Progenitor cell of endocrine pancreas (in vitro differentiated cells): ENCODE measurements around the gene RASAL2. TPM values are rescaled to one million over a fixed set of nuclear protein-coding genes. Genes with fewer than 3 reads are reported as not detected.
A peak's percentile ranks its signal among the peaks of the same experiment; 100 is the strongest.

Experiments
- DNase-seq: peaks from one replicate; pipeline ENCODE4 v3.0.0; 2021; ENCODE audit warnings: low spot score; ENCODE audit not compliant: unreplicated experiment
- H3K27ac Mint-ChIP-seq: 2 replicates; pipeline ENCODE4 v1.8.0; 2021; ENCODE audit warnings: mild to moderate bottlenecking, moderate library complexity, mixed read lengths
- H3K27me3 Mint-ChIP-seq: 2 replicates; pipeline ENCODE4 v1.8.0; 2021; ENCODE audit warnings: mixed read lengths
- H3K36me3 Mint-ChIP-seq: 2 replicates; pipeline ENCODE4 v1.8.0; 2022; ENCODE audit warnings: mixed read lengths; ENCODE audit not compliant: insufficient read depth
- H3K4me1 Mint-ChIP-seq: 2 replicates; pipeline ENCODE4 v1.8.0; 2021; ENCODE audit warnings: low read depth, mixed read lengths
- H3K4me3 Mint-ChIP-seq: 2 replicates; pipeline ENCODE4 v1.8.0; 2021; ENCODE audit warnings: low read depth, mild to moderate bottlenecking, moderate library complexity, mixed read lengths
- H3K9me3 Mint-ChIP-seq: 2 replicates; pipeline ENCODE4 v1.8.0; 2021; ENCODE audit warnings: low read depth, mixed read lengths
- CTCF ChIP-seq: fragments of 200-600 bp; sonication (generic); IDR thresholded peaks from one replicate; pipeline ENCODE4 v1.5.0; 2021; ENCODE audit warnings: antibody characterized with exemption, mild to moderate bottlenecking; ENCODE audit not compliant: unreplicated experiment
- total RNA-seq: library from RNA; stranded (reverse); gene quantifications from 2 replicates; pipeline ENCODE4 v1.2.1, GENCODE V29; 2021

The RASAL2 gene
- total RNA-seq, 1 donor from 2014 or later, result 28.5 TPM

DNA sequence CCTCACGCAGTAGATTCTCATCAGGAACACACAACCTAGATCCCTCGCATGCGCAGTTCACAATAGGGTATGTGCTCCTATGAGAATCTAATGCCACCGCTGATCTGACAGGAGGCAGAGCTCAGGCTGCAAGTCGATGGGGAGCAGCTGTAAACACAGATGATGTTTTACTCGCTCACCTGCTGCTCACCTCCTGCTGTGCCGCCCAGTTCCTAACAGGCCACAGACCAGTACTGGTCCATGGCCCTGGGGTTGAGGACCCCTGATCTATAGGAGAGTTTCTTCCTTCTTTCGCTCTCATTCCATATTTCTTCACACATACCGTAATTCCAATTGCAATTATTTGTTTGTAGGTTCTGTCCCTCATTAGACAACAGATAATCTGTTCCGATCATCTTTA is 299.5 kb downstream of the RASAL2 start:
- H3K4me3 Mint-ChIP-seq, result no peak overlapping the region
- H3K4me1 Mint-ChIP-seq, result peaks cover 16% of the 10 kb centered on the region
- no peaks in the 10 kb centered on the region for H3K27me3 Mint-ChIP-seq
- no peak for DNase-seq
- H3K9me3 Mint-ChIP-seq, result no peaks in the 10 kb centered on the region
- no peaks in the 10 kb centered on the region for H3K36me3 Mint-ChIP-seq
- no peak for TF ChIP-seq CTCF
- no peak overlapping the region for H3K27ac Mint-ChIP-seq

GRCh38 chr1:178396789-178397188 is 302.9 kb downstream of the RASAL2 start:
- Mint-ChIP-seq H3K4me3 (no peak overlapping the region), H3K27ac (no peak overlapping the region), H3K9me3 (no peaks in the 10 kb centered on the region), H3K36me3 (no peaks in the 10 kb centered on the region), H3K4me1 (peaks cover 9% of the 10 kb centered on the region), H3K27me3 (no peaks in the 10 kb centered on the region)
- DNase-seq, result no peak
- peak; percentile 23 for TF ChIP-seq CTCF

- DNase-seq, result no peak
- Mint-ChIP-seq H3K4me3 (no peak overlapping the region), H3K9me3 (no peaks in the 10 kb centered on the region), H3K4me1 (peaks cover 9% of the 10 kb centered on the region), H3K27ac (no peak overlapping the region), H3K36me3 (no peaks in the 10 kb centered on the region), H3K27me3 (no peaks in the 10 kb centered on the region)
- no peak for TF ChIP-seq CTCF
These were observed 303.8 kb downstream of the RASAL2 start for GRCh38 chr1:178397678-178398077.

DNA sequence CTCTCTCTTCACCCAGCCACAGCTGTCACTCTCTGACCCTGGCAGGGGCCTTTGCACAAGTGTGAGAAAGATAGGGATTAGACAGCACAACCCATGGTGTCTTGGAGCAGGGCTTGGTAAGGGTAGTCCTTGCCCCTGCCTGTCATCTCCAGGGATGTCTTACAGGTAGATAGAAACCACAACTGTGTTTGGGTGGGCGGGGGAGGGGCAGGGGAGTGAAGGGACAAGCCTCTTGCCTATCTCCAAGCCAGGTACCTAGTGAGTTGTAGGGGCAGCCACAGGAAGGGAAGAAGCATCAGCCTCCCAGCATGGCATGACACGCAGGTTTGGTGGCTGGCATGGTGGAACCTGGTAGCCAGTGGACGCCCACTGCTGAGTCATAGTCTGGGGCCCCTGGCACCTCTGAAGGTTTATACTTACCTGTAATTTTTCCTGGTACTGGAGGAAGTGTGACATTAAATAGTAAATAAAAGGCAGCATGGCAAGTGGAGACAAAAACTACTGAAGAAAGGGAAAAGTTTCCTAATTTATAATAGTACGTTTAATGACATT is 305.3 kb downstream of the RASAL2 start:
- DNase-seq, result no peak
- Mint-ChIP-seq H3K27ac (no peak overlapping the region), H3K27me3 (no peaks in the 10 kb centered on the region), H3K4me1 (peaks cover 9% of the 10 kb centered on the region), H3K36me3 (peaks cover 1% of the 10 kb centered on the region), H3K4me3 (no peak overlapping the region), H3K9me3 (no peaks in the 10 kb centered on the region)
- TF ChIP-seq CTCF, result no peak

DNA sequence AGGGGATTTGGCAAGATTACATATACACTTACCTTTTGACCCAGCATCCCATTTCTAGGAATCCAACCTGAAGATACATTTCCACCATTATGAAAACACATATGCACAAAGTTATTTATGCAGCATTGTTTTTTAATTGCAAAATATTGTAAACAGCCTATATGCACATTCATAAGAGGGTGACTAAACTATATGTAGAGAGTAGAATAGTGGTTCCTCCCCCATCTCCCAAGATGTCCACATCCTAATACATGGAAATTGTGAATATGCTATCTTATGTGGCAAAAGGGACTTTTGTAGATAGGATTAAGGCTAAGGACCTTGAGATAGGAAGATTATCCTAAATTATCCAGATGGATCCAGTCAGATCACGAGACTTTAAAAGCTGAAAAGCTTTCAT is 311.2 kb downstream of the RASAL2 start:
- TF ChIP-seq CTCF, result no peak
- H3K4me1 Mint-ChIP-seq, result peaks cover 1% of the 10 kb centered on the region
- no peak overlapping the region for H3K4me3 Mint-ChIP-seq
- H3K27me3 Mint-ChIP-seq, result no peaks in the 10 kb centered on the region
- peaks cover 4% of the 10 kb centered on the region for H3K9me3 Mint-ChIP-seq
- H3K36me3 Mint-ChIP-seq, result peaks cover 10% of the 10 kb centered on the region
- H3K27ac Mint-ChIP-seq, result no peak overlapping the region
- DNase-seq, result no peak
